ENCODE measurements around the gene FSTL4.

- TF ChIP-seq, protein P1, sequence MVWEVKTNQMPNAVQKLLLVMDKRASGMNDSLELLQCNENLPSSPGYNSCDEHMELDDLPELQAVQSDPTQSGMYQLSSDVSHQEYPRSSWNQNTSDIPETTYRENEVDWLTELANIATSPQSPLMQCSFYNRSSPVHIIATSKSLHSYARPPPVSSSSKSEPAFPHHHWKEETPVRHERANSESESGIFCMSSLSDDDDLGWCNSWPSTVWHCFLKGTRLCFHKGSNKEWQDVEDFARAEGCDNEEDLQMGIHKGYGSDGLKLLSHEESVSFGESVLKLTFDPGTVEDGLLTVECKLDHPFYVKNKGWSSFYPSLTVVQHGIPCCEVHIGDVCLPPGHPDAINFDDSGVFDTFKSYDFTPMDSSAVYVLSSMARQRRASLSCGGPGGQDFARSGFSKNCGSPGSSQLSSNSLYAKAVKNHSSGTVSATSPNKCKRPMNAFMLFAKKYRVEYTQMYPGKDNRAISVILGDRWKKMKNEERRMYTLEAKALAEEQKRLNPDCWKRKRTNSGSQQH (CRISPR knock-in tag; IDR thresholded peaks at IDR 0.05; ENCODE audit: low read depth) = no peak
- TF ChIP-seq, protein P2, sequence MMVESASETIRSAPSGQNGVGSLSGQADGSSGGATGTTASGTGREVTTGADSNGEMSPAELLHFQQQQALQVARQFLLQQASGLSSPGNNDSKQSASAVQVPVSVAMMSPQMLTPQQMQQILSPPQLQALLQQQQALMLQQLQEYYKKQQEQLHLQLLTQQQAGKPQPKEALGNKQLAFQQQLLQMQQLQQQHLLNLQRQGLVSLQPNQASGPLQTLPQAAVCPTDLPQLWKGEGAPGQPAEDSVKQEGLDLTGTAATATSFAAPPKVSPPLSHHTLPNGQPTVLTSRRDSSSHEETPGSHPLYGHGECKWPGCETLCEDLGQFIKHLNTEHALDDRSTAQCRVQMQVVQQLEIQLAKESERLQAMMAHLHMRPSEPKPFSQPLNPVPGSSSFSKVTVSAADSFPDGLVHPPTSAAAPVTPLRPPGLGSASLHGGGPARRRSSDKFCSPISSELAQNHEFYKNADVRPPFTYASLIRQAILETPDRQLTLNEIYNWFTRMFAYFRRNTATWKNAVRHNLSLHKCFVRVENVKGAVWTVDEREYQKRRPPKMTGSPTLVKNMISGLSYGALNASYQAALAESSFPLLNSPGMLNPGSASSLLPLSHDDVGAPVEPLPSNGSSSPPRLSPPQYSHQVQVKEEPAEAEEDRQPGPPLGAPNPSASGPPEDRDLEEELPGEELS (CRISPR knock-in tag; IDR thresholded peaks at IDR 0.05) = no peak
- no peak for TF ChIP-seq EHMT2 (IDR thresholded peaks at IDR 0.05; ENCODE audit: borderline replicate concordance, low read depth, low read length)
- no peak for TF ChIP-seq RFXANK (CRISPR knock-in tag; IDR thresholded peaks at IDR 0.05)
These were observed 241.4 kb downstream of the FSTL4 start for GRCh38 chr5:133370904-133371303.

All from HepG2 (cell line).